Fibroblast of lung (primary cell): ENCODE results near the gene FOXK2. TPM values are rescaled to one million over a fixed set of nuclear protein-coding genes. Genes with fewer than 3 reads are reported as not detected.
"Not testable (repeated sequence)": the region's sequence is repeated elsewhere in the genome, so short reads cannot be mapped to it uniquely, and the experiment has no call there.

Experiments
- DNase-seq, 2 donors: peaks; one replicate each; pipeline versions ENCODE4 v3.0.0 to v3.0.0-alpha.2; 2010; ENCODE audit warnings: low read depth in 2 of 2
- H2AFZ ChIP-seq: 2 replicates; pipeline ENCODE4 v1.5.1; 2012; ENCODE audit warnings: low read length, control low read depth, inconsistent platforms
- H3K27ac ChIP-seq: 2 replicates; pipeline ENCODE4 v1.5.1; 2011; ENCODE audit warnings: low read length, control low read depth; ENCODE audit not compliant: insufficient read depth
- H3K27me3 ChIP-seq: 2 replicates; pipeline ENCODE4 v1.5.1; 2011; ENCODE audit warnings: mild to moderate bottlenecking, low read length; ENCODE audit not compliant: control insufficient read depth, insufficient read depth
- H3K36me3 ChIP-seq: 2 replicates; pipeline ENCODE4 v1.5.1; 2011; ENCODE audit warnings: low read length; ENCODE audit not compliant: control insufficient read depth, insufficient read depth
- H3K4me1 ChIP-seq: 2 replicates; pipeline ENCODE4 v1.5.1; 2011; ENCODE audit warnings: low read length; ENCODE audit not compliant: control insufficient read depth, insufficient read depth; ENCODE audit errors: extremely low read depth
- H3K4me2 ChIP-seq: 2 replicates; pipeline ENCODE4 v1.5.1; 2011; ENCODE audit warnings: low read length, control low read depth; ENCODE audit not compliant: insufficient read depth; ENCODE audit errors: extremely low read depth
- H3K4me3 ChIP-seq, 4 experiments: fragments of 200-600 bp in 1 of 4; sonication (generic) in 1 of 4; replicated peaks in 1 of 4; 2 replicates each; pipeline ENCODE4 v1.5.1; 2011 to 2016; ENCODE audit warnings: low read length in 4 of 4, low read depth in 3 of 4, mild to moderate bottlenecking in 3 of 4, control low read depth in 2 of 4, inconsistent platforms in 1 of 4, mixed read lengths in 1 of 4; ENCODE audit not compliant: insufficient read depth in 1 of 4; ENCODE audit errors: control extremely low read depth in 1 of 4
- H3K79me2 ChIP-seq: 2 replicates; pipeline ENCODE4 v1.5.1; 2012; ENCODE audit warnings: mild to moderate bottlenecking, low read length, inconsistent platforms; ENCODE audit not compliant: control insufficient read depth, insufficient read depth
- H3K9ac ChIP-seq: 2 replicates; pipeline ENCODE4 v1.5.1; 2011; ENCODE audit warnings: mild to moderate bottlenecking, low read length, control low read depth; ENCODE audit not compliant: insufficient read depth
- H3K9me3 ChIP-seq: 2 replicates; pipeline ENCODE4 v1.5.1; 2012; ENCODE audit warnings: low read depth, low read length; ENCODE audit not compliant: control insufficient read depth, insufficient read depth
- H4K20me1 ChIP-seq: 2 replicates; pipeline ENCODE4 v1.5.1; 2011; ENCODE audit warnings: low read length; ENCODE audit not compliant: control insufficient read depth, insufficient read depth; ENCODE audit errors: extremely low read depth
- CTCF ChIP-seq, 2 donors: IDR thresholded peaks in 1 of 2; conservative IDR thresholded peaks in 1 of 2; 1 replicate in 1 of 2; 2 replicates in 1 of 2; pipeline ENCODE4 v1.5.1; 2011 to 2012; ENCODE audit warnings: low read length in 2 of 2, control low read depth in 1 of 2, inconsistent platforms in 1 of 2, low read depth in 1 of 2, mild to moderate bottlenecking in 1 of 2
- EZH2 ChIP-seq: IDR thresholded peaks from 2 replicates; pipeline ENCODE4 v1.5.1; 2012; ENCODE audit warnings: low read length, control low read depth, mild to moderate bottlenecking; ENCODE audit errors: missing control alignments
- polyA plus RNA-seq, 2 donors: library from polyadenylated mRNA; depleted of rRNA in 1 of 2; stranded (reverse) in 1 of 2; unstranded in 1 of 2; fragments of >200 nt; gene quantifications; 2 replicates each; pipeline ENCODE4 v1.2.1, GENCODE V29; 2011 to 2012; ENCODE audit warnings: missing spikeins in 1 of 2
- total RNA-seq: library from RNA; depleted of rRNA; stranded (reverse); fragments of >200 nt; gene quantifications from 2 replicates; pipeline ENCODE4 v1.2.1, GENCODE V29; 2014

FOXK2 gene
- total and polyA plus RNA-seq, 2 donors (not counting 1 experiment from before 2014, with no cell fraction given): 23.5 to 33.2 TPM

GRCh38 chr17:82582709-82583108 lies 63.2 kb downstream of the FOXK2 start:
- Histone ChIP-seq H3K27ac (no peak overlapping the region), H3K4me1 (no peaks in the 10 kb centered on the region), H3K27me3 (no peaks in the 10 kb centered on the region), H3K4me3 (no peak overlapping the region), H3K9me3 (no peaks in the 10 kb centered on the region), H3K36me3 (peaks cover 20% of the 10 kb centered on the region), H2AFZ (no peak overlapping the region), H3K79me2 (no peaks in the 10 kb centered on the region), H4K20me1 (no peaks in the 10 kb centered on the region), H3K4me2 (no peak overlapping the region), H3K9ac (no peak overlapping the region)
- TF ChIP-seq CTCF (conservative IDR thresholded peaks at IDR 0.05 in 1 of 2, IDR thresholded peaks at IDR 0.05 in 1 of 2; ENCODE audit: low read depth in 1 of 2, low read length in 2 of 2): no peak
- TF ChIP-seq EZH2: no peak
- no peak for DNase-seq

- no peak for DNase-seq
- no peak overlapping the region for H3K4me2 ChIP-seq
- no peak overlapping the region for H3K9ac ChIP-seq
- peaks cover 21% of the 10 kb centered on the region for H3K36me3 ChIP-seq
- H2AFZ ChIP-seq: no peak overlapping the region
- no peaks in the 10 kb centered on the region for H3K9me3 ChIP-seq
- no peak overlapping the region for H3K4me3 ChIP-seq
- no peak for TF ChIP-seq EZH2
- TF ChIP-seq CTCF (conservative IDR thresholded peaks at IDR 0.05 in 1 of 2, IDR thresholded peaks at IDR 0.05 in 1 of 2; ENCODE audit: low read depth in 1 of 2, low read length in 2 of 2): no peak
- no peaks in the 10 kb centered on the region for H3K79me2 ChIP-seq
- no peak overlapping the region for H3K27ac ChIP-seq
- no peaks in the 10 kb centered on the region for H3K4me1 ChIP-seq
- no peaks in the 10 kb centered on the region for H4K20me1 ChIP-seq
- H3K27me3 ChIP-seq: no peaks in the 10 kb centered on the region
Measured at GRCh38 chr17:82583720-82584234, 64.2 kb downstream of the FOXK2 start.

- H2AFZ ChIP-seq, H4K20me1 ChIP-seq, DNase-seq, H3K4me3 ChIP-seq, H3K9ac ChIP-seq, H3K4me2 ChIP-seq, H3K27me3 ChIP-seq, H3K9me3 ChIP-seq, H3K79me2 ChIP-seq, H3K4me1 ChIP-seq, H3K27ac ChIP-seq: not testable (repeated sequence)
- peaks cover 21% of the 10 kb centered on the region for H3K36me3 ChIP-seq
Measured at GRCh38 chr17:82585935-82586575, 66.5 kb downstream of the FOXK2 start.
